ACHN (cell line): Measurements from ENCODE around the gene CXADR.

Source experiments
- DNase-seq: peaks from one replicate; pipeline ENCODE4 v3.0.0-alpha.2; 2015
- in situ Hi-C: cut with HindIII; loops from 2 replicates; pipeline ENCODE4 v1.10.0; 2017; ENCODE audit warnings: low sequenced_read_pairs, low pct_ligation_motif_present, low pct_unique_long_range_greater_than_20kb

CXADR gene

GRCh38 chr21:17577701-17578100, 64.9 kb downstream of the CXADR start:
- in situ Hi-C loops: no loop called here
- DNase-seq: no peak

GRCh38 chr21:17578162-17578561, 65.3 kb downstream of the CXADR start:
- in situ Hi-C loops: no loop called here
- DNase-seq: no peak

GRCh38 chr21:17578876-17579275, 66.0 kb downstream of the CXADR start:
- in situ Hi-C loops: no loop called here
- DNase-seq: no peak

- no peak for DNase-seq
- in situ Hi-C loops: no loop called here
Measured at GRCh38 chr21:17580319-17580718, 67.5 kb downstream of the CXADR start.

- in situ Hi-C loops: no loop called here
- DNase-seq: no peak
Measured at GRCh38 chr21:17583898-17584297, 71.1 kb downstream of the CXADR start.

GRCh38 chr21:17585875-17586450, 73.1 kb downstream of the CXADR start:
- DNase-seq: peak; percentile 42
- in situ Hi-C loops: no loop called here

GRCh38 chr21:17590430-17590829, 77.6 kb downstream of the CXADR start:
- in situ Hi-C loops: no loop called here
- DNase-seq: no peak

- in situ Hi-C loops: no loop called here
Measured at GRCh38 chr21:17597680-17598079, 84.8 kb downstream of the CXADR start.

GRCh38 chr21:17598437-17598836, 85.6 kb downstream of the CXADR start:
- no peak for DNase-seq
- in situ Hi-C loops: no loop called here

More at GRCh38 chr21:17597680-17598079, 84.8 kb downstream of the CXADR start:
- no peak for DNase-seq

GRCh38 chr21:17602874-17603273, 90.0 kb downstream of the CXADR start:
- in situ Hi-C loops: no loop called here

GRCh38 chr21:17607684-17608083, 94.8 kb downstream of the CXADR start:
- in situ Hi-C loops: no loop called here
- no peak for DNase-seq

More at GRCh38 chr21:17602874-17603273, 90.0 kb downstream of the CXADR start:
- DNase-seq: no peak

GRCh38 chr21:17609681-17610080, 96.8 kb downstream of the CXADR start:
- no peak for DNase-seq
- in situ Hi-C loops: no loop called here

- in situ Hi-C loops: no loop called here
- DNase-seq: peak; percentile 20
Measured at GRCh38 chr21:17610911-17611310, 98.1 kb downstream of the CXADR start.

- in situ Hi-C loops: no loop called here
- DNase-seq: peak; percentile 82
Measured at GRCh38 chr21:17611414-17612022, 98.7 kb downstream of the CXADR start.

GRCh38 chr21:17612023-17612564, 99.3 kb downstream of the CXADR start:
- DNase-seq: peak; percentile 35
- in situ Hi-C loops: no loop called here

GRCh38 chr21:17612565-17613241, 99.9 kb downstream of the CXADR start, which contains the start of gene BTG3:
TSS of gene BTG3 (minus strand) at chr21:17612901. CDS start at chr21:17609144, 3,757 bp downstream.
- peak; percentile 69 for DNase-seq

GRCh38 chr21:17613242-17613676, 100.4 kb downstream of the CXADR start:
- in situ Hi-C loops: no loop called here
- no peak for DNase-seq

More at GRCh38 chr21:17612565-17613241, 99.9 kb downstream of the CXADR start, which contains the start of gene BTG3:
- in situ Hi-C loops: no loop called here

GRCh38 chr21:17616831-17617230, 104.0 kb downstream of the CXADR start:
- no peak for DNase-seq
- in situ Hi-C loops: no loop called here

GRCh38 chr21:17622018-17622417, 109.2 kb downstream of the CXADR start:
- in situ Hi-C loops: no loop called here

More at GRCh38 chr21:17622018-17622417, 109.2 kb downstream of the CXADR start:
- no peak for DNase-seq
